H1 (cell line): ENCODE results near the gene RNF152.

Source experiments
- BRCA1 ChIP-seq: IDR thresholded peaks from 2 replicates; pipeline ENCODE4 v1.6.1; 2012; ENCODE audit warnings: low read depth, low read length, improper control_type of control experiment
- CHD2 ChIP-seq: IDR thresholded peaks from 2 replicates; pipeline ENCODE4 v1.6.1; 2012; ENCODE audit warnings: low read length, improper control_type of control experiment
- CTCF ChIP-seq, 3 experiments: IDR thresholded peaks; 1 replicate in 2 of 3; 2 replicates in 1 of 3; pipeline versions ENCODE4 v1.5.1 to v1.6.1; 2011; ENCODE audit warnings: low read length in 3 of 3, mild to moderate bottlenecking in 3 of 3, inconsistent platforms in 2 of 3, low read depth in 1 of 3, moderate library complexity in 1 of 3; ENCODE audit not compliant: insufficient read depth in 1 of 3; ENCODE audit errors: control extremely low read depth in 1 of 3
- JUN ChIP-seq: IDR thresholded peaks from 2 replicates; pipeline ENCODE4 v1.6.1; 2011; ENCODE audit warnings: low read depth, mild to moderate bottlenecking, improper control_type of control experiment, low read length
- KDM1A ChIP-seq: fragments of 200-600, 300-600 bp; sonication (generic); IDR thresholded peaks from 2 replicates; pipeline ENCODE4 v1.7.1; 2016; ENCODE audit warnings: mild to moderate bottlenecking, low read length, borderline replicate concordance
- MAX ChIP-seq: IDR thresholded peaks from 2 replicates; pipeline ENCODE4 v1.6.1; 2012; ENCODE audit warnings: inconsistent platforms
- POLR2A ChIP-seq, 2 experiments: IDR thresholded peaks; 1 replicate in 1 of 2; 2 replicates in 1 of 2; pipeline ENCODE4 v1.6.1; 2011; ENCODE audit warnings: low read depth in 2 of 2, low read length in 2 of 2, mild to moderate bottlenecking in 2 of 2; ENCODE audit errors: control extremely low read depth in 1 of 2
- RAD21 ChIP-seq, 2 experiments: IDR thresholded peaks in 1 of 2; conservative IDR thresholded peaks in 1 of 2; 2 replicates each; pipeline ENCODE4 v1.6.1; 2011; ENCODE audit warnings: low read depth in 2 of 2, low read length in 2 of 2, improper control_type of control experiment in 1 of 2, inconsistent platforms in 1 of 2, mild to moderate bottlenecking in 1 of 2, moderate library complexity in 1 of 2
- RFX5 ChIP-seq: IDR thresholded peaks from 2 replicates; pipeline ENCODE4 v1.6.1; 2011; ENCODE audit warnings: low read depth, low read length, improper control_type of control experiment, borderline replicate concordance

- TF ChIP-seq CTCF (IDR thresholded peaks at IDR 0.05; ENCODE audit: control extremely low read depth in 1 of 3, insufficient read depth in 1 of 3, low read depth in 1 of 3, low read length in 3 of 3) (no peak; a peak in 1 of 4 replicates), JUN (no peak), MAX (peak; percentile 7; the same call in 1 of the 2 replicates), BRCA1 (no peak), POLR2A (IDR thresholded peaks at IDR 0.05; ENCODE audit: control extremely low read depth in 1 of 2, low read depth in 2 of 2, low read length in 2 of 2) (no peak), CHD2 (no peak), RFX5 (no peak), RAD21 (IDR thresholded peaks at IDR 0.05 in 1 of 2, conservative IDR thresholded peaks at IDR 0.05 in 1 of 2; ENCODE audit: low read depth in 2 of 2, low read length in 2 of 2) (0 out of 4 replicates have a peak, but pooled peaks of 1 of the 2 experiments have one; percentile 12), KDM1A (no peak)
Observed at GRCh38 chr18:61892683-61893308, at the start of gene RNF152.
